ENCODE measurements around the gene PANX2.

The PANX2 gene

GRCh38 chr22:50215297-50216054, 44.9 kb downstream of the PANX2 start:
- Histone ChIP-seq H3K4me3 (ENCODE audit: low read depth in 1 of 2, low read length in 2 of 2) (no peak overlapping the region), H3K9me3 (ENCODE audit: control insufficient read depth in 1 of 2, low read length in 2 of 2) (no peaks in the 10 kb centered on the region), H3K4me1 (ENCODE audit: control insufficient read depth in 1 of 2, insufficient read depth in 2 of 2, low read length in 2 of 2) (peaks cover 0 to 4% of the 10 kb centered on the region in 2 donors), H3K36me3 (ENCODE audit: control insufficient read depth in 1 of 2, insufficient read depth in 2 of 2, low read length in 2 of 2) (peaks cover 34 to 86% of the 10 kb centered on the region in 2 donors), H3K27me3 (ENCODE audit: control insufficient read depth in 1 of 2, insufficient read depth in 2 of 2, low read length in 2 of 2) (no peaks in the 10 kb centered on the region), H3K9ac (ENCODE audit: low read depth in 1 of 2, low read length in 2 of 2) (no peak overlapping the region), H3K27ac (ENCODE audit: low read depth, low read length) (no peak overlapping the region)

- no peaks in the 10 kb centered on the region for H3K9me3 ChIP-seq (ENCODE audit: control insufficient read depth in 1 of 2, low read length in 2 of 2)
- peaks cover 32 to 86% of the 10 kb centered on the region in 2 donors for H3K36me3 ChIP-seq (ENCODE audit: control insufficient read depth in 1 of 2, insufficient read depth in 2 of 2, low read length in 2 of 2)
- H3K4me1 ChIP-seq (ENCODE audit: control insufficient read depth in 1 of 2, insufficient read depth in 2 of 2, low read length in 2 of 2) = peaks cover 0 to 4% of the 10 kb centered on the region in 2 donors
- no peak overlapping the region for H3K9ac ChIP-seq (ENCODE audit: low read depth in 1 of 2, low read length in 2 of 2)
- no peak overlapping the region for H3K4me3 ChIP-seq (ENCODE audit: low read depth in 1 of 2, low read length in 2 of 2)
- no peaks in the 10 kb centered on the region for H3K27me3 ChIP-seq (ENCODE audit: control insufficient read depth in 1 of 2, insufficient read depth in 2 of 2, low read length in 2 of 2)
- no peak overlapping the region for H3K27ac ChIP-seq (ENCODE audit: low read depth, low read length)
Measured at GRCh38 chr22:50216055-50216683, 45.6 kb downstream of the PANX2 start.

- Histone ChIP-seq H3K4me1 (ENCODE audit: control insufficient read depth in 1 of 2, insufficient read depth in 2 of 2, low read length in 2 of 2) (peaks cover 0 to 4% of the 10 kb centered on the region in 2 donors), H3K27ac (ENCODE audit: low read depth, low read length) (no peak overlapping the region), H3K36me3 (ENCODE audit: control insufficient read depth in 1 of 2, insufficient read depth in 2 of 2, low read length in 2 of 2) (peaks cover 37 to 89% of the 10 kb centered on the region in 2 donors), H3K9me3 (ENCODE audit: control insufficient read depth in 1 of 2, low read length in 2 of 2) (no peaks in the 10 kb centered on the region), H3K27me3 (ENCODE audit: control insufficient read depth in 1 of 2, insufficient read depth in 2 of 2, low read length in 2 of 2) (no peaks in the 10 kb centered on the region), H3K4me3 (ENCODE audit: low read depth in 1 of 2, low read length in 2 of 2) (no peak overlapping the region), H3K9ac (ENCODE audit: low read depth in 1 of 2, low read length in 2 of 2) (no peak overlapping the region)
Measured at GRCh38 chr22:50216684-50217520, 46.4 kb downstream of the PANX2 start.

GRCh38 chr22:50217543-50218152, 47.1 kb downstream of the PANX2 start:
- H3K4me3 ChIP-seq (ENCODE audit: low read depth in 1 of 2, low read length in 2 of 2) = no peak overlapping the region

GRCh38 chr22:50218153-50218995, 47.8 kb downstream of the PANX2 start:
- Histone ChIP-seq H3K4me3 (ENCODE audit: low read depth in 1 of 2, low read length in 2 of 2) (no peak overlapping the region), H3K27ac (ENCODE audit: low read depth, low read length) (no peak overlapping the region), H3K9me3 (ENCODE audit: control insufficient read depth in 1 of 2, low read length in 2 of 2) (no peaks in the 10 kb centered on the region), H3K27me3 (ENCODE audit: control insufficient read depth in 1 of 2, insufficient read depth in 2 of 2, low read length in 2 of 2) (no peaks in the 10 kb centered on the region), H3K4me1 (ENCODE audit: control insufficient read depth in 1 of 2, insufficient read depth in 2 of 2, low read length in 2 of 2) (peaks cover 0 to 4% of the 10 kb centered on the region in 2 donors), H3K36me3 (ENCODE audit: control insufficient read depth in 1 of 2, insufficient read depth in 2 of 2, low read length in 2 of 2) (peaks cover 36 to 89% of the 10 kb centered on the region in 2 donors), H3K9ac (ENCODE audit: low read depth in 1 of 2, low read length in 2 of 2) (no peak overlapping the region)

More at GRCh38 chr22:50217543-50218152, 47.1 kb downstream of the PANX2 start:
- Histone ChIP-seq H3K9ac (ENCODE audit: low read depth in 1 of 2, low read length in 2 of 2) (no peak overlapping the region), H3K36me3 (ENCODE audit: control insufficient read depth in 1 of 2, insufficient read depth in 2 of 2, low read length in 2 of 2) (peaks cover 35 to 89% of the 10 kb centered on the region in 2 donors), H3K27ac (ENCODE audit: low read depth, low read length) (no peak overlapping the region), H3K4me1 (ENCODE audit: control insufficient read depth in 1 of 2, insufficient read depth in 2 of 2, low read length in 2 of 2) (peaks cover 0 to 4% of the 10 kb centered on the region in 2 donors), H3K27me3 (ENCODE audit: control insufficient read depth in 1 of 2, insufficient read depth in 2 of 2, low read length in 2 of 2) (no peaks in the 10 kb centered on the region), H3K9me3 (ENCODE audit: control insufficient read depth in 1 of 2, low read length in 2 of 2) (no peaks in the 10 kb centered on the region)

- Histone ChIP-seq H3K4me3 (ENCODE audit: low read depth in 1 of 2, low read length in 2 of 2) (no peak overlapping the region), H3K9me3 (ENCODE audit: control insufficient read depth in 1 of 2, low read length in 2 of 2) (no peaks in the 10 kb centered on the region), H3K4me1 (ENCODE audit: control insufficient read depth in 1 of 2, insufficient read depth in 2 of 2, low read length in 2 of 2) (peaks cover 0 to 4% of the 10 kb centered on the region in 2 donors), H3K9ac (ENCODE audit: low read depth in 1 of 2, low read length in 2 of 2) (no peak overlapping the region), H3K36me3 (ENCODE audit: control insufficient read depth in 1 of 2, insufficient read depth in 2 of 2, low read length in 2 of 2) (peaks cover 41 to 88% of the 10 kb centered on the region in 2 donors), H3K27ac (ENCODE audit: low read depth, low read length) (no peak overlapping the region), H3K27me3 (ENCODE audit: control insufficient read depth in 1 of 2, insufficient read depth in 2 of 2, low read length in 2 of 2) (no peaks in the 10 kb centered on the region)
Measured at GRCh38 chr22:50218996-50219727, 48.6 kb downstream of the PANX2 start.

GRCh38 chr22:50219800-50220602, 49.5 kb downstream of the PANX2 start:
- Histone ChIP-seq H3K4me1 (ENCODE audit: control insufficient read depth in 1 of 2, insufficient read depth in 2 of 2, low read length in 2 of 2) (peaks cover 0 to 4% of the 10 kb centered on the region in 2 donors), H3K27me3 (ENCODE audit: control insufficient read depth in 1 of 2, insufficient read depth in 2 of 2, low read length in 2 of 2) (no peaks in the 10 kb centered on the region), H3K4me3 (ENCODE audit: low read depth in 1 of 2, low read length in 2 of 2) (no peak overlapping the region), H3K9ac (ENCODE audit: low read depth in 1 of 2, low read length in 2 of 2) (no peak overlapping the region), H3K9me3 (ENCODE audit: control insufficient read depth in 1 of 2, low read length in 2 of 2) (no peaks in the 10 kb centered on the region), H3K27ac (ENCODE audit: low read depth, low read length) (no peak overlapping the region), H3K36me3 (ENCODE audit: control insufficient read depth in 1 of 2, insufficient read depth in 2 of 2, low read length in 2 of 2) (peaks cover 40 to 87% of the 10 kb centered on the region in 2 donors)

GRCh38 chr22:50220603-50221409, 50.3 kb downstream of the PANX2 start:
- H3K9ac ChIP-seq (ENCODE audit: low read depth in 1 of 2, low read length in 2 of 2) = no peak overlapping the region
- H3K27me3 ChIP-seq (ENCODE audit: control insufficient read depth in 1 of 2, insufficient read depth in 2 of 2, low read length in 2 of 2) = no peaks in the 10 kb centered on the region
- H3K4me3 ChIP-seq (ENCODE audit: low read depth in 1 of 2, low read length in 2 of 2) = no peak overlapping the region
- peaks cover 38 to 87% of the 10 kb centered on the region in 2 donors for H3K36me3 ChIP-seq (ENCODE audit: control insufficient read depth in 1 of 2, insufficient read depth in 2 of 2, low read length in 2 of 2)
- H3K9me3 ChIP-seq (ENCODE audit: control insufficient read depth in 1 of 2, low read length in 2 of 2) = no peaks in the 10 kb centered on the region
- H3K27ac ChIP-seq (ENCODE audit: low read depth, low read length) = no peak overlapping the region
- H3K4me1 ChIP-seq (ENCODE audit: control insufficient read depth in 1 of 2, insufficient read depth in 2 of 2, low read length in 2 of 2) = peaks cover 0 to 4% of the 10 kb centered on the region in 2 donors
